A673 (cell line): ENCODE measurements around the gene APBB3.
A peak's percentile ranks its signal among the peaks of the same experiment; 100 is the strongest.

Experiments used
- EZH2 ChIP-seq: fragments of 200-600 bp; sonication (generic); IDR thresholded peaks from 2 replicates; pipeline ENCODE4 v1.6.1; 2017; ENCODE audit warnings: borderline replicate concordance, low read depth, mild to moderate bottlenecking, mixed read lengths, antibody characterized with exemption, low read length; ENCODE audit not compliant: poor library complexity, severe bottlenecking
- TF ChIP-seq, protein P1 (sequence below): fragments of 300-800, 200-600 bp; sonication (generic); conservative IDR thresholded peaks from 2 replicates; pipeline ENCODE4 v1.5.1; 2017; ENCODE audit warnings: low read depth, mild to moderate bottlenecking, antibody characterized with exemption, low read length, moderate library complexity, mixed read lengths

- TF ChIP-seq, protein P1, sequence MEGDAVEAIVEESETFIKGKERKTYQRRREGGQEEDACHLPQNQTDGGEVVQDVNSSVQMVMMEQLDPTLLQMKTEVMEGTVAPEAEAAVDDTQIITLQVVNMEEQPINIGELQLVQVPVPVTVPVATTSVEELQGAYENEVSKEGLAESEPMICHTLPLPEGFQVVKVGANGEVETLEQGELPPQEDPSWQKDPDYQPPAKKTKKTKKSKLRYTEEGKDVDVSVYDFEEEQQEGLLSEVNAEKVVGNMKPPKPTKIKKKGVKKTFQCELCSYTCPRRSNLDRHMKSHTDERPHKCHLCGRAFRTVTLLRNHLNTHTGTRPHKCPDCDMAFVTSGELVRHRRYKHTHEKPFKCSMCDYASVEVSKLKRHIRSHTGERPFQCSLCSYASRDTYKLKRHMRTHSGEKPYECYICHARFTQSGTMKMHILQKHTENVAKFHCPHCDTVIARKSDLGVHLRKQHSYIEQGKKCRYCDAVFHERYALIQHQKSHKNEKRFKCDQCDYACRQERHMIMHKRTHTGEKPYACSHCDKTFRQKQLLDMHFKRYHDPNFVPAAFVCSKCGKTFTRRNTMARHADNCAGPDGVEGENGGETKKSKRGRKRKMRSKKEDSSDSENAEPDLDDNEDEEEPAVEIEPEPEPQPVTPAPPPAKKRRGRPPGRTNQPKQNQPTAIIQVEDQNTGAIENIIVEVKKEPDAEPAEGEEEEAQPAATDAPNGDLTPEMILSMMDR = peak; percentile 49
- TF ChIP-seq EZH2 = no peak
These were observed 16.7 kb downstream of the APBB3 start, which contains the start of gene EIF4EBP3 for GRCh38 chr5:140547508-140548299.
